Measurements from ENCODE around the gene STRN4. TPM values are rescaled to one million over a fixed set of nuclear protein-coding genes. Genes with fewer than 3 reads are reported as not detected.
"Not testable (repeated sequence)": the region's sequence is repeated elsewhere in the genome, so short reads cannot be mapped to it uniquely, and the experiment has no call there.

Gene STRN4
- total RNA-seq, 1 donor from 2014 or later, result 97.7 TPM

DNA sequence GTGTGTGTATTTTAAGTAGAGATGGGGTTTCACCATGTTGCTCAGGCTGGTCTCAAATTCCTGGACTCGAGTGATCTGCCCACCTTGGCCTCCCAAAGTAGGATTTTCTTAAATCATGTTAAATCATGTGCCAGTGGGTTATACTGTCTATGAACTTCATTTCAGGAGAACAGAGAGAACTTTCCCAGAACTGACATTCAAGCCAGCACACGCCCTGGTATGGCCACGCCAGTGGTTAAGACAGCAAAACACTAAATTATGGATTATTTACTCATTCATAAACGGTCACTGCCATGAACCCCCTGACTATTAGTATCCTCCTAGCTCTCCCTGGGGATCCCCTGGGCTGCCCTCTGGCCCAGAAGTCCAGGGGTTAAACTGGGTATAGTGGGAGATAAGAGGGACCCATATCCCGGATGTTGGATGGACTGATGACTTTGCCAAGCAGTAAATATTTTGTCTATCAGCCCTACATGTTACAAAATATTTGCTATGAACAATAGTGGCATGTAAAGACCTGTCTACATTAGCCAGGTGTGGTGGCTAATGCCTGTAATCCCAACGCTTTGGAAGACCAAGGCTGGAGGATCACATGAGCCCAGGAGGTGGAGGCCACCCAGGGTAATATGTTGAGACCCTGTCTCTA is 16.1 kb upstream of the STRN4 start:
- DNase-seq (ENCODE audit: low spot score), result no peak
- Mint-ChIP-seq H3K4me3 (ENCODE audit: low read depth) (no peak overlapping the region), H3K4me1 (ENCODE audit: low read depth) (peaks cover 2% of the 10 kb centered on the region), H3K27me3 (ENCODE audit: low read depth) (no peaks in the 10 kb centered on the region), H3K36me3 (ENCODE audit: low read depth) (peaks cover 2% of the 10 kb centered on the region), H3K27ac (no peak overlapping the region), H3K9me3 (no peaks in the 10 kb centered on the region)
- intact Hi-C loops (cut with micrococcal nuclease), result no loop called here

DNA sequence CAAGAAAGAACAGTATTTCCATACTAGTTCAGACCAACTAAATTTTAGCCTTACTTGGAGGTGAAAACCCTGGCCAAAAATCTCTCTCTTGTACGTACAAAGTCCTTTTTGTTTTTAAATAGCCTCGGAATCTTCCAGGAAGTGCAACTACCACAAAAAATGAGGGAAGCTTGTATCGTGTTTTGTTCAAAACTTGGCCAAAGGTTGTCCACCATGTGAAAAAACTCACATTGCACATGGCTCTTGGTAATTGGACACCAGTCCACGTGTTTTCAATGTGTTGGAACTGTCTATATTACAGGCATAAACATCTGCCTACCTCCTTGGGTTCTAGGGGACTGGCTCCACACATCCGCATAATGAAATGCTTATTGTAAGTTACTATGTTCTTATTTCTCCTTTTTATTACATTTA is 15.2 kb upstream of the STRN4 start:
- Mint-ChIP-seq H3K9me3 (no peaks in the 10 kb centered on the region), H3K27ac (no peak overlapping the region), H3K27me3 (ENCODE audit: low read depth) (no peaks in the 10 kb centered on the region), H3K4me3 (ENCODE audit: low read depth) (no peak overlapping the region), H3K36me3 (ENCODE audit: low read depth) (peaks cover 8% of the 10 kb centered on the region), H3K4me1 (ENCODE audit: low read depth) (no peaks in the 10 kb centered on the region)
- intact Hi-C loops (cut with micrococcal nuclease), result no loop called here
- no peak for DNase-seq (ENCODE audit: low spot score)

DNA sequence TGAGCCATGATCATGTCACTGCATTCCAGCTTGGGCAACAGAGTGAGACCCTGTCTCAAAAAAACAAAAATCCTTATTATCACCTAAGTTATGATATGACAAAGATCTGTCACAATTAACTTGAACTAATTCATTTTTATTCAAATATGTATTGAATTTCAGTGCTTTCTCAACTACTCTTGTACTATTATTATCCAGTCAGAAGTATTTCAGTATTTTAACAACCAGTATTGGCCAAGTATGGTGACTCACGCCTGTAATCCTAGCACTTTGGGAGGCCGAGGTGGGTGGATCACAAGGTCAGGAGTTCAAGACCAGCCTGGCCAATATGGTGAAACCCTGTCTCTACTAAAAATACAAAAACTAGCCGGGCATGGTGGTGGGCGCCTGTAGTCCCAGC is 14.6 kb upstream of the STRN4 start:
- H3K27me3 Mint-ChIP-seq (ENCODE audit: low read depth); H3K9me3 Mint-ChIP-seq; DNase-seq (ENCODE audit: low spot score); H3K4me3 Mint-ChIP-seq (ENCODE audit: low read depth); H3K27ac Mint-ChIP-seq; H3K4me1 Mint-ChIP-seq (ENCODE audit: low read depth); intact Hi-C loops (cut with micrococcal nuclease); H3K36me3 Mint-ChIP-seq (ENCODE audit: low read depth): not testable (repeated sequence)

DNA sequence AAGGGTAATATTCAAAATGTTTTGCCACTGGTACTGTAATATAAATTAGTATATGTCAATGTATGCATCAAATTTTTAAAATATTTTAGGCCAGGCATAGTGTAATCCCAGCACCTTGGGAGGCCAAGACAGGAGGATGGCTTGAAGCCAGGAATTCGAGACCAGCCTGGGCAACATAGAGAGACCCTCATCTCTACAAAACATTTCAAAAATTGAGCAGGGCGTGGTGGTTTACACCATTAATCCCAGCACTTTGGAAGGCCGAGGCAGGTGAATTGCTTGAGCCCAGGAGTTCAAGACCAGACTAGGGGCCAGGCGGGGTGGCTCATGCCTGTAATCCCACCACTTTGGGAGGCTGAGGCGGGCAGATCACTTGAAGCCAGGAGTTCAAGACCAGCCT is 14.1 kb upstream of the STRN4 start:
- no peaks in the 10 kb centered on the region for H3K9me3 Mint-ChIP-seq
- intact Hi-C loops (cut with micrococcal nuclease), result no loop called here

DNA sequence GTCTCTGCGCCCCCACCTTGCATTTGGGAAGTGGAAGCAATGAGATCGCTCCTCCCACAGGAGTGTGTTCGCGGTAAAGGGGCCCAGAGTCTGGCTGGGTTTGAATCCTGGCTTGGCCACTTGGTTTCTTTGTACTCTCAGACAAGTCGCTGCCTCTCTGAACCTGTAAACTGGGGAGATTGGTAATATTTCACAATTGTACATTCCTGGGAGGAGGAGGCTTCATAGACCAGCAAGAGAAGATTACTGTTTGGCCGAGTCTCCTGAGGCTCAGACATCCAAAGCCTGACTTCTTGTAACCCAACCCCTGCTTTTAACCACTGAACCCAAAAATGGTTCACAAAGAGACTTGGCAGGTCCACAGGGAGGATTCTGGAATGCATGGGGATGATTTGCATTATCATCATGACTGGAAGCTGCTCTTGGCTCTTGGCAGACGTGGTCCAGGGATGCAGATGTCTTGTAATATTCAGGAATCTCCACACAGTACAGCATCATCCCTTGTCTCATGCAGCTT is 13.6 kb upstream of the STRN4 start:
- Mint-ChIP-seq H3K4me3 (ENCODE audit: low read depth) (no peak overlapping the region), H3K9me3 (no peaks in the 10 kb centered on the region), H3K36me3 (ENCODE audit: low read depth) (peaks cover 10% of the 10 kb centered on the region), H3K27me3 (ENCODE audit: low read depth) (no peaks in the 10 kb centered on the region), H3K27ac (no peak overlapping the region), H3K4me1 (ENCODE audit: low read depth) (no peaks in the 10 kb centered on the region)
- intact Hi-C loops (cut with micrococcal nuclease), result loop anchor here (5.0 kb wide), 1 partner anchor 67 kb away; no protein-coding TSS in a partner anchor
- no peak for DNase-seq (ENCODE audit: low spot score)

More for the DNA sequence above, 14.1 kb upstream of the STRN4 start:
- Mint-ChIP-seq H3K4me3 (ENCODE audit: low read depth) (no peak overlapping the region), H3K36me3 (ENCODE audit: low read depth) (peaks cover 10% of the 10 kb centered on the region), H3K4me1 (ENCODE audit: low read depth) (no peaks in the 10 kb centered on the region), H3K27ac (no peak overlapping the region), H3K27me3 (ENCODE audit: low read depth) (no peaks in the 10 kb centered on the region)
- DNase-seq (ENCODE audit: low spot score), result no peak

DNA sequence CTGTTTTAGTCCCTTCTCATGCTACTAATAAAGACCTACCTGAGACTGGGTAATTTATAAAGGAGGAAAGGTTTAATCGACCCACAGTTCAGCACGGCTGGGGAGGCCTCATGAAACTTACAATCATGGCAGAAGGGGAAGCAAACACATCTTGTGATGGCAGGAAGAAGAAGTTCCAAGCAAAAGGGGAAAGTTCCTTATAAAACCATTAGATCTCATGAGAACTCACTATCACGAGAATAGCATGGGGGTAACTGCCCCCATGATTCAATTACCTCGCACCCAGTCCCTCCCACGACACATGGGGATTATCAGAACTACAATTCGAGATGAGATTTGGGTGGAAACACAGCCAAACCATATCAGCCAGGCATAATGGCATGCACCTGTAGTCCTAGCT is 13.0 kb upstream of the STRN4 start:
- peaks cover 10% of the 10 kb centered on the region for H3K36me3 Mint-ChIP-seq (ENCODE audit: low read depth)
- no peaks in the 10 kb centered on the region for H3K9me3 Mint-ChIP-seq
- no peaks in the 10 kb centered on the region for H3K27me3 Mint-ChIP-seq (ENCODE audit: low read depth)
- no peak overlapping the region for H3K27ac Mint-ChIP-seq
- DNase-seq (ENCODE audit: low spot score), result no peak
- intact Hi-C loops (cut with micrococcal nuclease), result loop anchor here (5.0 kb wide), 1 partner anchor 68 kb away; no protein-coding TSS in a partner anchor
- no peak overlapping the region for H3K4me3 Mint-ChIP-seq (ENCODE audit: low read depth)
- no peaks in the 10 kb centered on the region for H3K4me1 Mint-ChIP-seq (ENCODE audit: low read depth)

DNA sequence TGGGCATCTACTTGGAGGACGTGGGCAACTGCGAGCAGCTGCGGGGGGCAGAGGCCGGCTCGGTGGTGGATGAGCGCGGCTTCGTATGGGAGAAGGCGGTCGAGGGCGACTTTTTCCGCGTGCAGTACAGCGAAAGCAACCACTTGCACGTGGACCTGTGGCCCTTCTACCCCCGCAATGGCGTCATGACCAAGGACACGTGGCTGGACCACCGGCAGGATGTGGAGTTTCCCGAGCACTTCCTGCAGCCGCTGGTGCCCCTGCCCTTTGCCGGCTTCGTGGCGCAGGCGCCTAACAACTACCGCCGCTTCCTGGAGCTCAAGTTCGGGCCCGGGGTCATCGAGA is 10.3 kb upstream of the STRN4 start:
- Mint-ChIP-seq H3K27ac (no peak overlapping the region), H3K36me3 (ENCODE audit: low read depth) (peaks cover 15% of the 10 kb centered on the region), H3K27me3 (ENCODE audit: low read depth) (no peaks in the 10 kb centered on the region), H3K9me3 (no peaks in the 10 kb centered on the region), H3K4me1 (ENCODE audit: low read depth) (peaks cover 5% of the 10 kb centered on the region), H3K4me3 (ENCODE audit: low read depth) (no peak overlapping the region)
- no peak for DNase-seq (ENCODE audit: low spot score)
- intact Hi-C loops (cut with micrococcal nuclease), result loop anchor here (5.0 kb wide), 1 partner anchor 71 kb away; no protein-coding TSS in a partner anchor

DNA sequence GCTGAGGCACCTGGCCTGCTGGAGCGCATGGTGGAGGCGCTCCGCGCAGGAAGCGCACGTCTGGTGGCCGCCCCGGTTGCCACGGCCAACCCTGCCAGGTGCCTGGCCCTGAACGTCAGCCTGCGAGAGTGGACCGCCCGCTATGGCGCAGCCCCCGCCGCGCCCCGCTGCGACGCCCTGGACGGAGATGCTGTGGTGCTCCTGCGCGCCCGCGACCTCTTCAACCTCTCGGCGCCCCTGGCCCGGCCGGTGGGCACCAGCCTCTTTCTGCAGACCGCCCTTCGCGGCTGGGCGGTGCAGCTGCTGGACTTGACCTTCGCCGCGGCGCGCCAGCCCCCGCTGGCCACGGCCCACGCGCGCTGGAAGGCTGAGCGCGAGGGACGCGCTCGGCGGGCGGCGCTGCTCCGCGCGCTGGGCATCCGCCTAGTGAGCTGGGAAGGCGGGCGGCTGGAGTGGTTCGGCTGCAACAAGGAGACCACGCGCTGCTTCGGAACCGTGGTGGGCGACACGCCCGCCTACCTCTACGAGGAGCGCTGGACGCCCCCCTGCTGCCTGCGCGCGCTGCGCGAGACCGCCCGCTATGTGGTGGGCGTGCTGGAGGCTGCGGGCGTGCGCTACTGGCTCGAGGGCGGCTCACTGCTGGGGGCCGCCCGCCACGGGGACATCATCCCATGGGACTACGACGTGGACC is 9.7 kb upstream of the STRN4 start:
- Mint-ChIP-seq H3K27ac (no peak overlapping the region), H3K36me3 (ENCODE audit: low read depth) (peaks cover 16% of the 10 kb centered on the region), H3K4me3 (ENCODE audit: low read depth) (no peak overlapping the region), H3K27me3 (ENCODE audit: low read depth) (no peaks in the 10 kb centered on the region), H3K9me3 (no peaks in the 10 kb centered on the region), H3K4me1 (ENCODE audit: low read depth) (peaks cover 5% of the 10 kb centered on the region)
- no peak for DNase-seq (ENCODE audit: low spot score)
- intact Hi-C loops (cut with micrococcal nuclease), result loop anchor here (5.0 kb wide), 1 partner anchor 71 kb away; no protein-coding TSS in a partner anchor

DNA sequence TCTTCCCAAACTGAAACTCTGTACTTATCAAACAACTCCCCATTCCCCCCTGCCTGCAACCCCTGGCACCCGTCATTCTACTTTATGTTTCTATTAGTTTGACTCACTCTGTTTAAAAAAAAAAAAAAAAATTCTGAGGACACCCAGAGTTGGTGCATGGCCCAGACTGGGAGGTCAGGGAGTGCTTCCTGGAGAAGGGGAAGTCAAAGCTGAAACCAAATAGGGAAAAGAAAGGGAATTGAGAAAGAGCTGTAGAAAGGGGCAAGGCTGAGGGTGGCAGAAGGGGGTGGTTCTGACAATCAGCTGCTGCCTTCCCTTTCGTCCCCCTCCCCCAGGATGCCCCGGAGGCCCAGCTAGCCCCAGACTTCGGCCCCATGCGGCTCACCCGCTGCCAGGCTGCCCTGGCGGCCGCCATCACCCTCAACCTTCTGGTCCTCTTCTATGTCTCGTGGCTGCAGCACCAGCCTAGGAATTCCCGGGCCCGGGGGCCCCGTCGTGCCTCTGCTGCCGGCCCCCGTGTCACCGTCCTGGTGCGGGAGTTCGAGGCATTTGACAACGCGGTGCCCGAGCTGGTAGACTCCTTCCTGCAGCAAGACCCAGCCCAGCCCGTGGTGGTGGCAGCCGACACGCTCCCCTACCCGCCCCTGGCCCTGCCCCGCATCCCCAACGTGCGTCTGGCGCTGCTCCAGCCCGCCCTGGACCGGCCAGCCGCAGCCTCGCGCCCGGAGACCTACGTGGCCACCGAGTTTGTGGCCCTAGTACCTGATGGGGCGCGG is 9.0 kb upstream of the STRN4 start:
- H3K27ac Mint-ChIP-seq, result no peak overlapping the region
- peaks cover 5% of the 10 kb centered on the region for H3K4me1 Mint-ChIP-seq (ENCODE audit: low read depth)
- intact Hi-C loops (cut with micrococcal nuclease), result loop anchor here (5.0 kb wide), 1 partner anchor 72 kb away; no protein-coding TSS in a partner anchor
- H3K36me3 Mint-ChIP-seq (ENCODE audit: low read depth), result peaks cover 20% of the 10 kb centered on the region
- H3K9me3 Mint-ChIP-seq, result no peaks in the 10 kb centered on the region
- H3K27me3 Mint-ChIP-seq (ENCODE audit: low read depth), result no peaks in the 10 kb centered on the region
- DNase-seq (ENCODE audit: low spot score), result no peak
- no peak overlapping the region for H3K4me3 Mint-ChIP-seq (ENCODE audit: low read depth)

DNA sequence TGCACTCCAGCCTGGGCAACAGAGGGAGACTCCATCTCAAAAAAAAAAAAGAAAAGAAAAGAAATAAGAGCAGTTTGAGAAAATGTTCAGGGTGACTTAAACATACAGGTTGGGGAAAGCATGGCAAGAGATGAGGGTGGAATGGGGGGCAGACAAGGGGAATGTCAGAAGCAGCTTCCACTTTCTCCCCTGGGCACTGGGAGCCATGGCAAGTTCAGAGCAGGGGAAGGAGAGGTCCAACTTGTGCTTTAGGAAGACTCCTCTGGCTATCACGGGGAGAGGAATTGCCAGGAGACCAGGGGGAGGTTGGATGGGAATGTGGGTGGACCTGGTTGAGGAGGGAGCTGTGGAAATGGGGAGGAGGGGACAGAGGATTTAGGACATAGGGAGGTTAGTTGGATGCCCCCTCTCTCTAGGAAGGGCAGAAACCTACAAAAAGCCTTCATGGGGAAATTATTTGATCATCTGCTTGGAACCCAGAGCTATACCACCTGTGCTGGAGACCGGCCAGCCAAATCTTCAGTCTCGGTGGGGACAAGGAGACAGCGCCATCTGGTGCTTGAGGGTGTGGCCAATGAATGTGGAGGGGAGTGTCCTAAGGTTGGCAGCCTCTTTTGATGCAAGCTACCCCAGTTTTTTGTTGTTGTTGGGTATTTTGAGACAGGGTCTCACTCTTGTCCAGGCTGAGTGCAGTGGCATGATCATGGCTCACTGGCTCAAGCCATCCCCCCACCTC is 7.3 kb upstream of the STRN4 start:
- H3K27me3 Mint-ChIP-seq (ENCODE audit: low read depth), result no peaks in the 10 kb centered on the region
- intact Hi-C loops (cut with micrococcal nuclease), result loop anchor here (5.0 kb wide), 1 partner anchor 226 kb away; no protein-coding TSS in a partner anchor
- H3K4me3 Mint-ChIP-seq (ENCODE audit: low read depth), result no peak overlapping the region
- peaks cover 5% of the 10 kb centered on the region for H3K4me1 Mint-ChIP-seq (ENCODE audit: low read depth)
- peak; percentile 67 for DNase-seq (ENCODE audit: low spot score)
- H3K27ac Mint-ChIP-seq, result no peak overlapping the region
- no peaks in the 10 kb centered on the region for H3K9me3 Mint-ChIP-seq
- H3K36me3 Mint-ChIP-seq (ENCODE audit: low read depth), result peaks cover 24% of the 10 kb centered on the region

DNA sequence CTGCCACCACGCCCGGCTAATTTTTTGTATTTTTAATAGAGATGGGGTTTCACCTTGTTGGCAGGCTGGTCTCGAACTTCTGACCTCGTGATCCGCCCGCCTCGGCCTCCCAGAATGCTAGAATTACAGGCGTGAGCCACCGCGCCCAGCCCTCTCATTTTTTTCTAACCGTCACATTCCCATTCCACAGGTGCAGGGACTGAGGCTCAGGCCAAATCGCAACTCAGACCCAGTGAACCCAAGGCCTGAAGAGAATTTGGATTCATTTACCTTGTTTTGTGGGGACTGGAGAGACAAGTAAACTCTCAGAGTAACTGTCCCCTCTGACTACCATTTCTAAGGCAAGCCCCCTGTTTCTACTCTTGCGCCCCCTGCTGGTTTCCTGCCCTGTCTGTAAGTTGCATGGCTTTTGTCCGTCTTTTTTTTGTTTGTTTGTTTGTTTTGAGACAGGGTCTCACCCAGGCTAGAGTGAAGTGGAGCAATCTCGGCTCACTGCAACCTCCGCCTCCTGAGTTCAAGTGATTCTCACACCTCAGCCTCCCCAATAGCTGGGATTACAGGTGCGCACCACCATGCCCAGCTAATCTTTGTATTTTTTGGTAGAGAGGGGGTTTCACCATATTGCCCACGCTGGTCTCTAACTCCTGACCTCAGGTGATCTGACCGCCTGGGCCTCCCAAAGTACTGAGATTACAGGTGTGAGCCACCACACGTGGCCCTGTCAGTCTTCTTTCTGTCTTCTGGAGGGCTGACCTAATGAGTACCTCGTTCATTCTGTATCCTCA is 2.3 kb upstream of the STRN4 start:
- Mint-ChIP-seq H3K27ac (peak overlapping the region; percentile 22), H3K4me1 (ENCODE audit: low read depth) (peaks cover 27% of the 10 kb centered on the region), H3K9me3 (no peaks in the 10 kb centered on the region), H3K36me3 (ENCODE audit: low read depth) (peaks cover 25% of the 10 kb centered on the region), H3K4me3 (ENCODE audit: low read depth) (peak overlapping the region; percentile 67), H3K27me3 (ENCODE audit: low read depth) (no peaks in the 10 kb centered on the region)
- intact Hi-C loops (cut with micrococcal nuclease), result no loop called here
- DNase-seq (ENCODE audit: low spot score), result peak; percentile 62

All from activated T-helper 2 cell treated with anti-CD3 and anti-CD28 coated beads, Interferon-gamma antibody, Interleukin-2, Interleukin-4, amounts not matched to agents 10 μg/mL and 5 μg/mL and 100 μg/mL, durations not matched to agents 14 hours and 24 hours and 36 hours (primary cell).